WTC11 (cell line): ENCODE measurements around the gene CCDC9. TPM values are rescaled to one million over a fixed set of nuclear protein-coding genes. Genes with fewer than 3 reads are reported as not detected.

Source experiments
- ATAC-seq: fragments of 200-7000 bp; cut with Tn5 transposase; 2 replicates; pipeline ENCODE4 v1.10.0; 2021; ENCODE audit warnings: mild to moderate bottlenecking, moderate library complexity
- CTCF ChIA-PET: fragments of 300-600 bp; sonication (Branson Sonifier 250); formaldehyde crosslinking; loops from one replicate; lab custom pipeline; 2021; ENCODE audit warnings: antibody characterized with exemption; lab: Charles Lee
- POLR2A ChIA-PET: fragments of 350-600 bp; sonication (Branson Sonifier 250); formaldehyde crosslinking; loops from one replicate; lab custom pipeline; 2021; ENCODE audit warnings: antibody characterized with exemption; lab: Charles Lee
- DNase-seq: peaks from one replicate; pipeline ENCODE4 v3.0.0; 2021; ENCODE audit warnings: low spot score
- H3K27ac Mint-ChIP-seq: 2 replicates; pipeline ENCODE4 v1.8.0; 2021; ENCODE audit warnings: mixed read lengths
- H3K27me3 Mint-ChIP-seq: 2 replicates; pipeline ENCODE4 v1.8.0; 2021; ENCODE audit warnings: low read depth, mild to moderate bottlenecking, moderate library complexity, mixed read lengths
- H3K36me3 Mint-ChIP-seq: 2 replicates; pipeline ENCODE4 v1.8.0; 2021; ENCODE audit warnings: mixed read lengths
- H3K4me1 Mint-ChIP-seq: 2 replicates; pipeline ENCODE4 v1.8.0; 2022; ENCODE audit warnings: mixed read lengths
- H3K4me3 Mint-ChIP-seq: 2 replicates; pipeline ENCODE4 v1.8.0; 2021; ENCODE audit warnings: mild to moderate bottlenecking, moderate library complexity, mixed read lengths
- H3K9me3 Mint-ChIP-seq: 2 replicates; pipeline ENCODE4 v1.8.0; 2021; ENCODE audit warnings: mixed read lengths
- CREB1 ChIP-seq: sonication (generic); formaldehyde crosslinking; IDR thresholded peaks from 2 replicates; pipeline ENCODE4 v1.8.0; 2023; ENCODE audit warnings: mild to moderate bottlenecking, missing genetic modification reagents
- CREM ChIP-seq: sonication (generic); formaldehyde crosslinking; IDR thresholded peaks from 2 replicates; pipeline ENCODE4 v1.8.1; 2022; ENCODE audit warnings: mild to moderate bottlenecking, missing genetic modification reagents, moderate library complexity
- ESRRA ChIP-seq: sonication (generic); formaldehyde crosslinking; IDR thresholded peaks from 2 replicates; pipeline ENCODE4 v1.8.1; 2022; ENCODE audit warnings: mild to moderate bottlenecking, missing genetic modification reagents, borderline replicate concordance
- FOXP4 ChIP-seq: sonication (generic); formaldehyde crosslinking; IDR thresholded peaks from 2 replicates; pipeline ENCODE4 v1.8.0; 2022; ENCODE audit warnings: mild to moderate bottlenecking, missing genetic modification reagents
- GRHL2 ChIP-seq: fragments of 250-450 bp; sonication (Bioruptor Pico); IDR thresholded peaks from 2 replicates; pipeline ENCODE4 v1.8.0; 2022; ENCODE audit warnings: mild to moderate bottlenecking, moderate library complexity; ENCODE audit not compliant: insufficient replicate concordance, severe bottlenecking
- IRF1 ChIP-seq: sonication (generic); formaldehyde crosslinking; IDR thresholded peaks from 2 replicates; pipeline ENCODE4 v1.8.0; 2023; ENCODE audit warnings: missing genetic modification reagents
- MLX ChIP-seq: sonication (generic); formaldehyde crosslinking; IDR thresholded peaks from 2 replicates; pipeline ENCODE4 v1.8.1; 2023; ENCODE audit warnings: mild to moderate bottlenecking, missing genetic modification reagents, moderate library complexity
- MXD4 ChIP-seq: fragments of 250-450 bp; sonication (Bioruptor Pico); IDR thresholded peaks from 2 replicates; pipeline ENCODE4 v1.8.0; 2021; ENCODE audit warnings: mild to moderate bottlenecking, moderate library complexity, borderline replicate concordance
- NFE2L1 ChIP-seq: sonication (generic); formaldehyde crosslinking; IDR thresholded peaks from 2 replicates; pipeline ENCODE4 v1.8.1; 2023; ENCODE audit warnings: missing genetic modification reagents
- NFYB ChIP-seq: sonication (generic); formaldehyde crosslinking; conservative IDR thresholded peaks from 2 replicates; pipeline ENCODE4 v1.8.0; 2022; ENCODE audit warnings: low read depth, missing genetic modification reagents
- NR1H2 ChIP-seq: sonication (generic); formaldehyde crosslinking; IDR thresholded peaks from 2 replicates; pipeline ENCODE4 v1.9.0; 2021; ENCODE audit warnings: mild to moderate bottlenecking, moderate library complexity, missing genetic modification reagents
- SOX15 ChIP-seq: fragments of 250-450 bp; sonication (Bioruptor Pico); IDR thresholded peaks from 2 replicates; pipeline ENCODE4 v1.9.0; 2021; ENCODE audit warnings: mild to moderate bottlenecking
- SP1 ChIP-seq: sonication (generic); formaldehyde crosslinking; conservative IDR thresholded peaks from 2 replicates; pipeline ENCODE4 v1.8.1; 2022; ENCODE audit warnings: missing genetic modification reagents
- TCF7 ChIP-seq: sonication (generic); formaldehyde crosslinking; IDR thresholded peaks from 2 replicates; pipeline ENCODE4 v1.8.0; 2022; ENCODE audit warnings: mild to moderate bottlenecking, low read depth, missing genetic modification reagents, moderate library complexity
- USF1 ChIP-seq: sonication (generic); formaldehyde crosslinking; IDR thresholded peaks from 2 replicates; pipeline ENCODE4 v1.8.0; 2022; ENCODE audit warnings: mild to moderate bottlenecking, missing genetic modification reagents
- ZBTB43 ChIP-seq: sonication (generic); formaldehyde crosslinking; IDR thresholded peaks from 2 replicates; pipeline ENCODE4 v1.8.1; 2023; ENCODE audit warnings: mild to moderate bottlenecking, missing genetic modification reagents
- ZNF121 ChIP-seq: sonication (generic); formaldehyde crosslinking; IDR thresholded peaks from 2 replicates; pipeline ENCODE4 v1.8.0; 2023; ENCODE audit warnings: missing genetic modification reagents
- ZNF219 ChIP-seq: sonication (generic); formaldehyde crosslinking; IDR thresholded peaks from 2 replicates; pipeline ENCODE4 v1.8.0; 2023; ENCODE audit warnings: missing genetic modification reagents, mild to moderate bottlenecking, borderline replicate concordance
- ZNF396 ChIP-seq: fragments of 250-450 bp; sonication (Bioruptor Pico); IDR thresholded peaks from 2 replicates; pipeline ENCODE4 v1.8.0; 2021; ENCODE audit warnings: mild to moderate bottlenecking, moderate library complexity, borderline replicate concordance
- ZNF512 ChIP-seq: sonication (generic); formaldehyde crosslinking; IDR thresholded peaks from 2 replicates; pipeline ENCODE4 v1.8.1; 2022; ENCODE audit warnings: missing genetic modification reagents, borderline replicate concordance
- ZNF532 ChIP-seq: fragments of 250-450 bp; sonication (Bioruptor Pico); IDR thresholded peaks from 2 replicates; pipeline ENCODE4 v1.9.0; 2021; ENCODE audit warnings: mild to moderate bottlenecking, borderline replicate concordance
- ZNF671 ChIP-seq: fragments of 250-450 bp; sonication (Bioruptor Pico); IDR thresholded peaks from 2 replicates; pipeline ENCODE4 v1.8.0; 2021; ENCODE audit warnings: mild to moderate bottlenecking
- total RNA-seq: library from RNA; stranded (reverse); gene quantifications from 3 replicates; pipeline ENCODE4 v1.2.3, GENCODE V29; 2021

Gene CCDC9
- total RNA-seq, 1 experiment from 2014 or later, result 37.7 TPM

- no peak for TF ChIP-seq ZNF512
- no peak for TF ChIP-seq NFE2L1 (CRISPR knock-in tag)
- no peak for TF ChIP-seq ZNF121 (CRISPR knock-in tag)
- TF ChIP-seq SP1, result peak; percentile 92
- TF ChIP-seq CREB1 (CRISPR knock-in tag), result no peak
- TF ChIP-seq ZNF396, result no peak
- no peak for TF ChIP-seq GRHL2 (CRISPR knock-in tag)
- no peak for TF ChIP-seq ZNF219 (CRISPR knock-in tag)
- TF ChIP-seq ESRRA (CRISPR knock-in tag), result 0 out of 2 replicates have a peak, but pooled peaks have one; percentile 60
- no peak for TF ChIP-seq ZNF532
- peak; percentile 14; the same call in 1 of the 2 replicates for TF ChIP-seq IRF1 (CRISPR knock-in tag)
- TF ChIP-seq NFYB, result no peak
- no peak for TF ChIP-seq USF1 (CRISPR knock-in tag)
These were observed 30.4 kb upstream of the CCDC9 start (continued) for GRCh38 chr19:47225746-47226425.

GRCh38 chr19:47226426-47227351, 29.6 kb upstream of the CCDC9 start:
- ATAC-seq (peak; percentile 0; the same call in 1 of the 2 replicates), DNase-seq (no peak)
- Mint-ChIP-seq H3K4me3 (peak overlapping the region; percentile 79), H3K27ac (peak overlapping the region; percentile 96), H3K4me1 (peaks cover 21% of the 10 kb centered on the region), H3K27me3 (no peaks in the 10 kb centered on the region; the same call in 1 of the 2 replicates), H3K9me3 (no peaks in the 10 kb centered on the region), H3K36me3 (peaks cover 12% of the 10 kb centered on the region)
- CTCF ChIA-PET, result interaction anchor here (1.1 to 9.0 kb wide), 10 partner anchors 13 to 288 kb away, joined by 3 to 136 read pairs (median 6); partner anchors contain the start of genes CCDC9, INAFM1, NAPA and SAE1
- POLR2A ChIA-PET, result interaction anchor here (0.5 to 3.9 kb wide), 13 partner anchors 13 to 213 kb away, joined by 3 to 61 read pairs (median 6); partner anchors contain the start of genes CCDC9, INAFM1 and ZC3H4
- TF ChIP-seq CREM (CRISPR knock-in tag), result 0 out of 2 replicates have a peak, but pooled peaks have one; percentile 6
- 0 out of 2 replicates have a peak, but pooled peaks have one; percentile 9 for TF ChIP-seq IRF1 (CRISPR knock-in tag)
- no peak for TF ChIP-seq MLX
- TF ChIP-seq CREB1 (CRISPR knock-in tag), result no peak
- TF ChIP-seq SOX15 (CRISPR knock-in tag), result no peak
- TF ChIP-seq ZBTB43 (CRISPR knock-in tag), result no peak
- TF ChIP-seq MXD4 (CRISPR knock-in tag), result no peak
- no peak for TF ChIP-seq ZNF671 (CRISPR knock-in tag)
- no peak for TF ChIP-seq FOXP4 (CRISPR knock-in tag)
- TF ChIP-seq NR1H2 (CRISPR knock-in tag), result no peak
- no peak for TF ChIP-seq TCF7 (CRISPR knock-in tag)
